H9 (cell line): Measurements from ENCODE around the gene DMRT1. TPM values are rescaled to one million over a fixed set of nuclear protein-coding genes. Genes with fewer than 3 reads are reported as not detected.

Experiments used
- DNase-seq: peaks from one replicate; pipeline ENCODE4 v3.0.0-alpha.2; 2017
- H2AFZ ChIP-seq: one replicate; pipeline ENCODE4 v1.6.1; 2013; ENCODE audit warnings: mild to moderate bottlenecking, low read length, control low read depth, moderate library complexity
- H2AK5ac ChIP-seq: 2 replicates; pipeline ENCODE4 v1.6.1; 2013; ENCODE audit warnings: low read length, control low read depth, mixed read lengths; ENCODE audit not compliant: insufficient read length
- H2BK120ac ChIP-seq: one replicate; pipeline ENCODE4 v1.6.1; 2013; ENCODE audit warnings: low read depth, mild to moderate bottlenecking, low read length, control low read depth, inconsistent platforms; ENCODE audit not compliant: poor library complexity, severe bottlenecking
- H2BK12ac ChIP-seq: 2 replicates; pipeline ENCODE4 v1.6.1; 2013; ENCODE audit warnings: low read length, control low read depth, mixed read lengths, low read depth; ENCODE audit not compliant: insufficient read length
- H2BK15ac ChIP-seq: 2 replicates; pipeline ENCODE4 v1.6.1; 2013; ENCODE audit warnings: low read depth, low read length, control low read depth
- H2BK20ac ChIP-seq: one replicate; pipeline ENCODE4 v1.6.1; 2013; ENCODE audit warnings: low read depth, mild to moderate bottlenecking, low read length, control low read depth, inconsistent platforms; ENCODE audit not compliant: poor library complexity, severe bottlenecking
- H2BK5ac ChIP-seq: 2 replicates; pipeline ENCODE4 v1.6.1; 2013; ENCODE audit warnings: low read length, control low read depth, mixed read lengths; ENCODE audit not compliant: insufficient read length
- H3K14ac ChIP-seq: 2 replicates; pipeline ENCODE4 v1.6.1; 2013; ENCODE audit warnings: low read length, control low read depth; ENCODE audit not compliant: insufficient read depth
- H3K18ac ChIP-seq: 2 replicates; pipeline ENCODE4 v1.6.1; 2013; ENCODE audit warnings: low read depth, mild to moderate bottlenecking, mixed read lengths, low read length, control low read depth; ENCODE audit not compliant: insufficient read length
- H3K23ac ChIP-seq: 2 replicates; pipeline ENCODE4 v1.6.1; 2013; ENCODE audit warnings: low read length, control low read depth, mixed read lengths, low read depth; ENCODE audit not compliant: insufficient read length
- H3K23me2 ChIP-seq: 2 replicates; pipeline ENCODE4 v1.6.1; 2013; ENCODE audit warnings: low read depth, mild to moderate bottlenecking, mixed read lengths, low read length, control low read depth; ENCODE audit not compliant: insufficient read length, poor library complexity, severe bottlenecking
- H3K27ac ChIP-seq: 2 replicates; pipeline ENCODE4 v1.5.1; 2013; ENCODE audit warnings: low read length, control low read depth, mixed read lengths, low read depth; ENCODE audit not compliant: insufficient read length
- H3K27me3 ChIP-seq: 2 replicates; pipeline ENCODE4 v1.6.1; 2013; ENCODE audit warnings: low read length, control low read depth, inconsistent platforms; ENCODE audit not compliant: insufficient read depth
- H3K4ac ChIP-seq: 2 replicates; pipeline ENCODE4 v1.6.1; 2013; ENCODE audit warnings: low read depth, mild to moderate bottlenecking, control low read depth, inconsistent platforms, low read length, moderate library complexity
- H3K4me1 ChIP-seq: 2 replicates; pipeline ENCODE4 v1.6.1; 2013; ENCODE audit warnings: low read length, control low read depth, inconsistent platforms; ENCODE audit not compliant: insufficient read depth
- H3K4me2 ChIP-seq: 2 replicates; pipeline ENCODE4 v1.6.1; 2013; ENCODE audit warnings: low read length, control low read depth, mixed read lengths; ENCODE audit not compliant: insufficient read length, insufficient read depth
- H3K56ac ChIP-seq: 2 replicates; pipeline ENCODE4 v1.6.1; 2013; ENCODE audit warnings: low read depth, mild to moderate bottlenecking, mixed read lengths, low read length, control low read depth; ENCODE audit not compliant: insufficient read length
- H3K79me1 ChIP-seq: 2 replicates; pipeline ENCODE4 v1.6.1; 2013; ENCODE audit warnings: low read depth, mild to moderate bottlenecking, moderate library complexity, low read length, control low read depth, inconsistent platforms; ENCODE audit not compliant: insufficient read depth, poor library complexity, severe bottlenecking
- H3K79me2 ChIP-seq: 2 replicates; pipeline ENCODE4 v1.6.1; 2013; ENCODE audit warnings: low read length, control low read depth, inconsistent platforms; ENCODE audit not compliant: insufficient read depth
- H3K9ac ChIP-seq: 2 replicates; pipeline ENCODE4 v1.6.1; 2013; ENCODE audit warnings: low read length, control low read depth, mixed read lengths; ENCODE audit not compliant: insufficient read length; ENCODE audit errors: extremely low read depth
- H3K9me3 ChIP-seq: one replicate; pipeline ENCODE4 v1.6.1; 2013; ENCODE audit warnings: low read depth, low read length, inconsistent platforms; ENCODE audit not compliant: control insufficient read depth
- H3T11ph ChIP-seq: one replicate; pipeline ENCODE4 v1.6.1; 2013; ENCODE audit warnings: mild to moderate bottlenecking, low read length, control low read depth, inconsistent platforms
- H4K20me1 ChIP-seq: one replicate; pipeline ENCODE4 v1.6.1; 2013; ENCODE audit not compliant: control insufficient read depth, insufficient read length, insufficient read depth
- H4K5ac ChIP-seq: 2 replicates; pipeline ENCODE4 v1.6.1; 2013; ENCODE audit warnings: low read depth, mild to moderate bottlenecking, mixed read lengths, low read length, control low read depth; ENCODE audit not compliant: insufficient read length
- H4K8ac ChIP-seq: replicated peaks from 2 replicates; pipeline ENCODE4 v1.6.1; 2013; ENCODE audit warnings: low read length, control low read depth, mixed read lengths, low read depth; ENCODE audit not compliant: insufficient read length
- H4K91ac ChIP-seq: 2 replicates; pipeline ENCODE4 v1.6.1; 2013; ENCODE audit warnings: low read depth, mild to moderate bottlenecking, moderate library complexity, mixed read lengths, low read length, control low read depth; ENCODE audit not compliant: insufficient read length
- H3K27ac Mint-ChIP-seq, 3 experiments: 2 replicates in 2 of 3; 3 replicates in 1 of 3; pipeline ENCODE4 v1.8.0; 2020 to 2021; ENCODE audit warnings: mixed read lengths in 3 of 3, mild to moderate bottlenecking in 1 of 3, moderate library complexity in 1 of 3
- H3K27me3 Mint-ChIP-seq: 2 replicates; pipeline ENCODE4 v1.8.0; 2021; ENCODE audit warnings: low read depth, mild to moderate bottlenecking, moderate library complexity, mixed read lengths
- H3K36me3 Mint-ChIP-seq, 3 experiments: 2 replicates in 2 of 3; 3 replicates in 1 of 3; pipeline ENCODE4 v1.8.0; 2020 to 2021; ENCODE audit warnings: low read depth in 3 of 3, mixed read lengths in 3 of 3; ENCODE audit not compliant: insufficient read depth in 1 of 3
- H3K4me1 Mint-ChIP-seq, 2 experiments: 2 replicates each; pipeline ENCODE4 v1.8.0; 2020; ENCODE audit warnings: mixed read lengths in 2 of 2
- H3K4me3 Mint-ChIP-seq, 2 experiments: 2 replicates in 1 of 2; 3 replicates in 1 of 2; pipeline ENCODE4 v1.8.0; 2020 to 2021; ENCODE audit warnings: mild to moderate bottlenecking in 2 of 2, mixed read lengths in 2 of 2, moderate library complexity in 1 of 2
- H3K9me3 Mint-ChIP-seq, 2 experiments: 2 replicates in 1 of 2; 3 replicates in 1 of 2; pipeline ENCODE4 v1.8.0; 2020; ENCODE audit warnings: mild to moderate bottlenecking in 2 of 2, mixed read lengths in 2 of 2, moderate library complexity in 1 of 2
- WGBS: extraction: QIAGEN DNeasy Blood & Tissue Kit; methylation state at CpG from one replicate; pipeline ENCODE4 v1.1.7; 2013; ENCODE audit warnings: missing lambda C conversion rate, low lambda C conversion rate, mixed read lengths; ENCODE audit not compliant: insufficient read length; ENCODE audit errors: extremely low coverage; 5-methylcytosine and 5-hydroxymethylcytosine counted together
- total RNA-seq: library from RNA; stranded (reverse); gene quantifications from 2 replicates; pipeline ENCODE4 v1.2.1, GENCODE V29; 2021
- TF ChIP-seq, protein P1 (sequence below): fragments of 200-600 bp; sonication (generic); conservative IDR thresholded peaks from 3 replicates; pipeline ENCODE4 v1.8.0; 2021; ENCODE audit warnings: antibody characterized with exemption, mild to moderate bottlenecking

The DMRT1 gene
- total RNA-seq, 1 experiment from 2014 or later: not detected

GRCh38 chr9:908536-909205 lies 67.2 kb downstream of the DMRT1 start:
- TF ChIP-seq, protein P1, sequence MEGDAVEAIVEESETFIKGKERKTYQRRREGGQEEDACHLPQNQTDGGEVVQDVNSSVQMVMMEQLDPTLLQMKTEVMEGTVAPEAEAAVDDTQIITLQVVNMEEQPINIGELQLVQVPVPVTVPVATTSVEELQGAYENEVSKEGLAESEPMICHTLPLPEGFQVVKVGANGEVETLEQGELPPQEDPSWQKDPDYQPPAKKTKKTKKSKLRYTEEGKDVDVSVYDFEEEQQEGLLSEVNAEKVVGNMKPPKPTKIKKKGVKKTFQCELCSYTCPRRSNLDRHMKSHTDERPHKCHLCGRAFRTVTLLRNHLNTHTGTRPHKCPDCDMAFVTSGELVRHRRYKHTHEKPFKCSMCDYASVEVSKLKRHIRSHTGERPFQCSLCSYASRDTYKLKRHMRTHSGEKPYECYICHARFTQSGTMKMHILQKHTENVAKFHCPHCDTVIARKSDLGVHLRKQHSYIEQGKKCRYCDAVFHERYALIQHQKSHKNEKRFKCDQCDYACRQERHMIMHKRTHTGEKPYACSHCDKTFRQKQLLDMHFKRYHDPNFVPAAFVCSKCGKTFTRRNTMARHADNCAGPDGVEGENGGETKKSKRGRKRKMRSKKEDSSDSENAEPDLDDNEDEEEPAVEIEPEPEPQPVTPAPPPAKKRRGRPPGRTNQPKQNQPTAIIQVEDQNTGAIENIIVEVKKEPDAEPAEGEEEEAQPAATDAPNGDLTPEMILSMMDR: no peak
- Histone ChIP-seq H3K18ac (peak overlapping the region; percentile 39), H2BK15ac (no peak overlapping the region), H4K20me1 (no peaks in the 10 kb centered on the region), H2BK20ac (no peak overlapping the region), H3T11ph (no peak overlapping the region), H3K14ac (peak overlapping the region; percentile 73; the same call in 1 of the 2 replicates), H4K5ac (no peak overlapping the region), H2BK12ac (no peak overlapping the region), H2BK5ac (no peak overlapping the region), H3K9me3 (no peaks in the 10 kb centered on the region), H3K27ac (no peak overlapping the region), H3K23ac (no peak overlapping the region), H3K27me3 (no peaks in the 10 kb centered on the region), H2BK120ac (no peak overlapping the region), H3K9ac (peak overlapping the region; percentile 47), H2AK5ac (no peak overlapping the region), H4K91ac (no peak overlapping the region), H3K79me1 (no peaks in the 10 kb centered on the region), H3K4me1 (no peaks in the 10 kb centered on the region; the same call in 1 of the 2 replicates), H3K56ac (no peak overlapping the region), H2AFZ (no peak overlapping the region), H3K79me2 (no peaks in the 10 kb centered on the region), H3K23me2 (no peaks in the 10 kb centered on the region), H3K4ac (no peak overlapping the region), H4K8ac (no peak overlapping the region), H3K4me2 (peak overlapping the region; percentile 59)
- peak overlapping the region; percentile 46 to 68 for H3K4me3 Mint-ChIP-seq
- no peaks in the 10 kb centered on the region for H3K9me3 Mint-ChIP-seq
- peaks cover 40 to 43% of the 10 kb centered on the region in 2 experiments for H3K4me1 Mint-ChIP-seq
- H3K36me3 Mint-ChIP-seq: no peaks in the 10 kb centered on the region
- no CpG with 5 or more reads among the region's 10 CpGs for WGBS
- peak overlapping the region; percentile 57 to 88 (median 75); a peak in 6 of 7 replicates for H3K27ac Mint-ChIP-seq
- peak; percentile 70 for DNase-seq
- H3K27me3 Mint-ChIP-seq: peaks cover 11% of the 10 kb centered on the region
